HG03378 (cell line): Measurements from ENCODE around the gene WDR81.

Source experiments
- ATAC-seq: cut with Tn5 transposase; IDR thresholded peaks from one replicate; pipeline ENCODE4 v1.9.1; 2021; ENCODE audit warnings: mild to moderate bottlenecking, moderate library complexity; ENCODE audit not compliant: unreplicated experiment

The WDR81 gene

GRCh38 chr17:1776857-1777256 lies 52.4 kb downstream of the WDR81 start:
- ATAC-seq = no peak

- ATAC-seq = no peak
These were observed 55.1 kb downstream of the WDR81 start for GRCh38 chr17:1779571-1780131.

GRCh38 chr17:1782171-1782567 lies 57.7 kb downstream of the WDR81 start:
- ATAC-seq = no peak

- ATAC-seq = no peak
These were observed 58.8 kb downstream of the WDR81 start for GRCh38 chr17:1783271-1783670.

GRCh38 chr17:1783834-1784611 lies 59.5 kb downstream of the WDR81 start:
- ATAC-seq = no peak

GRCh38 chr17:1785930-1786329 lies 61.4 kb downstream of the WDR81 start:
- no peak for ATAC-seq

GRCh38 chr17:1786708-1787107 lies 62.2 kb downstream of the WDR81 start:
- no peak for ATAC-seq

- no peak for ATAC-seq
These were observed 62.9 kb downstream of the WDR81 start for GRCh38 chr17:1787301-1787902.
